HCT116 (cell line): ENCODE results near the gene PDIA3. TPM values are rescaled to one million over a fixed set of nuclear protein-coding genes. Genes with fewer than 3 reads are reported as not detected.

ENCODE experiments used
- ATAC-seq: fragments of 200-7000 bp; cut with Tn5 transposase; 2 replicates; pipeline ENCODE4 v1.9.1; 2020; ENCODE audit warnings: mild to moderate bottlenecking, moderate library complexity
- BruUV-seq: library from RNA; stranded (reverse); fragments of 400-500 nt; replicated peaks from 2 replicates; lab custom pipeline; 2021; lab: Mats Ljungman, UMichigan
- CTCF ChIA-PET: fragments of 300-600 bp; sonication (Branson Sonifier 250); formaldehyde crosslinking; loops from one replicate; lab custom pipeline; 2021; ENCODE audit warnings: antibody characterized with exemption; lab: Charles Lee
- POLR2A ChIA-PET: fragments of 300-600, 350-600 bp; sonication (Branson Sonifier 250); formaldehyde crosslinking; loops from one replicate; lab custom pipeline; 2021; ENCODE audit warnings: antibody characterized with exemption; lab: Charles Lee
- RAD21 ChIA-PET, 2 experiments: fragments of 300-600 bp; sonication (Branson Sonifier 250); formaldehyde crosslinking; loops; one replicate each; lab custom pipeline; 2023; ENCODE audit warnings: low total read pairs in 2 of 2; ENCODE audit not compliant: uncharacterized antibody in 2 of 2, unreplicated experiment in 2 of 2, low non-redundant PET in 1 of 2; lab: Charles Lee
- DNase-seq: peaks from one replicate; pipeline ENCODE4 v3.0.0-alpha.2; 2010; ENCODE audit warnings: low read depth, low spot score
- H2AFZ ChIP-seq: fragments of 200-600 bp; shearing (Covaris generic), sonication (generic); 2 replicates; pipeline ENCODE4 v1.6.1; 2017; ENCODE audit warnings: low read depth, mixed run types, mixed read lengths, antibody characterized with exemption, low read length; ENCODE audit not compliant: poor library complexity, severe bottlenecking
- H3K27ac ChIP-seq: 2 replicates; pipeline ENCODE4 v1.5.1; 2012; ENCODE audit warnings: low read depth, low read length
- H3K27me3 ChIP-seq: fragments of 200-600 bp; sonication (generic); 2 replicates; pipeline ENCODE4 v1.6.1; 2016; ENCODE audit warnings: mixed run types, low read length, mixed read lengths; ENCODE audit not compliant: insufficient read depth
- H3K36me3 ChIP-seq, 2 experiments: fragments of 200-500 bp in 1 of 2; fragments of 200-600 bp in 1 of 2; sonication (Bioruptor generic) in 1 of 2; sonication (generic) in 1 of 2; 2 replicates each; pipeline versions ENCODE4 v1.5.1 to v1.6.1; 2014 to 2016; ENCODE audit warnings: low read length in 2 of 2, inconsistent platforms in 1 of 2, mixed read lengths in 1 of 2, mixed run types in 1 of 2; ENCODE audit not compliant: insufficient read depth in 2 of 2, control insufficient read depth in 1 of 2
- H3K4me1 ChIP-seq, 2 experiments: fragments of 200-600 bp in 1 of 2; sonication (generic) in 1 of 2; 2 replicates each; pipeline versions ENCODE4 v1.5.1 to v1.6.1; 2012 to 2017; ENCODE audit warnings: low read length in 2 of 2, inconsistent platforms in 1 of 2, mild to moderate bottlenecking in 1 of 2, mixed read lengths in 1 of 2, mixed run types in 1 of 2, moderate library complexity in 1 of 2; ENCODE audit not compliant: insufficient read depth in 2 of 2, control insufficient read depth in 1 of 2
- H3K4me2 ChIP-seq: fragments of 200-600 bp; sonication (generic); 2 replicates; pipeline ENCODE4 v1.6.1; 2017; ENCODE audit warnings: mixed run types, low read length, mixed read lengths
- H3K4me3 ChIP-seq, 2 experiments: fragments of 200-600 bp in 1 of 2; sonication (generic) in 1 of 2; replicated peaks in 1 of 2; 2 replicates each; pipeline ENCODE4 v1.5.1; 2011 to 2016; ENCODE audit warnings: low read length in 2 of 2, control low read depth in 1 of 2, low read depth in 1 of 2, mild to moderate bottlenecking in 1 of 2, mixed read lengths in 1 of 2, mixed run types in 1 of 2
- H3K79me2 ChIP-seq: fragments of 200-600 bp; sonication (generic); 2 replicates; pipeline ENCODE4 v1.6.1; 2017; ENCODE audit warnings: mild to moderate bottlenecking, mixed run types, low read length, moderate library complexity, mixed read lengths; ENCODE audit not compliant: insufficient read depth
- H3K9ac ChIP-seq: fragments of 200-600 bp; sonication (generic); 2 replicates; pipeline ENCODE4 v1.6.1; 2016; ENCODE audit warnings: low read length, mixed read lengths
- H3K9me2 ChIP-seq: fragments of 200-600 bp; sonication (generic), shearing (Covaris generic); 2 replicates; pipeline ENCODE4 v1.6.1; 2017; ENCODE audit warnings: mixed run types, mild to moderate bottlenecking, moderate library complexity; ENCODE audit not compliant: insufficient read depth
- H3K9me3 ChIP-seq, 2 experiments: fragments of 200-500 bp in 1 of 2; fragments of 200-600 bp in 1 of 2; sonication (Bioruptor generic) in 1 of 2; sonication (generic) in 1 of 2; 2 replicates each; pipeline ENCODE4 v1.6.1; 2014 to 2017; ENCODE audit warnings: low read length in 2 of 2, mixed read lengths in 2 of 2, inconsistent platforms in 1 of 2, low read depth in 1 of 2, mild to moderate bottlenecking in 1 of 2, mixed run types in 1 of 2, moderate library complexity in 1 of 2; ENCODE audit not compliant: control insufficient read depth in 1 of 2, insufficient read depth in 1 of 2
- H4K20me1 ChIP-seq: fragments of 200-600 bp; sonication (generic), shearing (Covaris generic); 2 replicates; pipeline ENCODE4 v1.6.1; 2017; ENCODE audit warnings: mixed run types, mild to moderate bottlenecking, moderate library complexity; ENCODE audit not compliant: insufficient read depth
- CBX3 ChIP-seq: IDR thresholded peaks from 2 replicates; pipeline ENCODE4 v1.6.1; 2012; ENCODE audit warnings: low read depth
- CTCF ChIP-seq, 3 experiments: fragments of 200-600 bp in 1 of 3; sonication (generic) in 1 of 3; IDR thresholded peaks in 2 of 3; conservative IDR thresholded peaks in 1 of 3; 2 replicates each; pipeline ENCODE4 v1.5.1; 2012 to 2017; ENCODE audit warnings: low read depth in 2 of 3, low read length in 2 of 3, antibody characterized with exemption in 1 of 3, borderline replicate concordance in 1 of 3, control low read depth in 1 of 3, mild to moderate bottlenecking in 1 of 3, mixed read lengths in 1 of 3, mixed run types in 1 of 3, moderate library complexity in 1 of 3; ENCODE audit not compliant: insufficient read depth in 1 of 3
- EGR1 ChIP-seq: IDR thresholded peaks from 2 replicates; pipeline ENCODE4 v1.6.1; 2012; ENCODE audit warnings: low read depth
- ELF1 ChIP-seq: IDR thresholded peaks from 2 replicates; pipeline ENCODE4 v1.6.1; 2012; ENCODE audit warnings: low read depth, borderline replicate concordance
- MAX ChIP-seq: IDR thresholded peaks from 2 replicates; pipeline ENCODE4 v1.6.1; 2012
- RAD21 ChIP-seq: IDR thresholded peaks from 2 replicates; pipeline ENCODE4 v1.6.1; 2012; ENCODE audit warnings: low read depth, mild to moderate bottlenecking
- SIN3A ChIP-seq: IDR thresholded peaks from 2 replicates; pipeline ENCODE4 v1.6.1; 2012; ENCODE audit warnings: low read depth
- ZFX ChIP-seq: fragments of 450-650 bp; IDR thresholded peaks from 2 replicates; pipeline ENCODE4 v1.6.1; 2017
- intact Hi-C: fragments of 100-400 bp; cut with micrococcal nuclease; formaldehyde crosslinking; loops from 2 replicates; pipeline ENCODE4 v1.10.0; 2022
- total RNA-seq: library from RNA; stranded (reverse); gene quantifications from one replicate; pipeline ENCODE4 v1.2.1, GENCODE V29; 2021; ENCODE audit not compliant: unreplicated experiment

Gene PDIA3
- total RNA-seq, 1 experiment from 2014 or later: 435 TPM

DNA sequence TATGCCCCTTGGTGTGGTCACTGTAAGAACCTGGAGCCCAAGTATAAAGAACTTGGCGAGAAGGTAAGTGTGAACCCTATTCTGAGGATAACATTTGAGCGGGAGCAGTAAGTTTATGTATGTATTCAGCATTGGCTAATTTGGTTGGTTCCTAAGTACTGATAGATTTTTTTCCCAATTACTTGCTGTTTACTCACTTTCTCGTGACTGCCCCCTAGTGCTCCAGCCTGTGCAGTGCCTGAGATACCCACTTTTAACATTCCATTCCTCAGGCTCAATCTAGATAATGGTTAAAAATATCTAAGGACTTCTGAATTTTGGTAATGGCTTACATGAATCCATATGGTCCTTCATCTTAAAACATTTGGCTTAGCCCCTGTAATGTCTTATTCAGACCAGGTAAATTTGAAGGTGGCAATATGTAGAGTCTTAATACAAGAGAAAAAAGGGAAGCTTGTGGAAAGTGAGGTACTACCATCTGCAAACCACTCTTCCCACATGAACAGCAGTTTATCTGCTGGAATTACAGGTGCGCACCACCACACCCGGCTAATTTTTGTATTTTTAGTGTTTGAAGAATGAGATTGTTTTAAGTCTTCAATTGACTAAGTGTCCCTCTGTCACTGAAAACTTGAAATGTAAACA, 23.5 kb downstream of the PDIA3 start:
- no peak overlapping the region for H3K27ac ChIP-seq
- intact Hi-C loops: loop anchor here (10.0 kb wide), 1 partner anchor 325 kb away; no protein-coding TSS in a partner anchor
- BruUV-seq: no TSS peak
- no peak for TF ChIP-seq ELF1
- peak; percentile 40 to 91 (median 89); a peak in 5 of 6 replicates for TF ChIP-seq CTCF (IDR thresholded peaks at IDR 0.05 in 2 of 3, conservative IDR thresholded peaks at IDR 0.05 in 1 of 3; ENCODE audit: borderline replicate concordance in 1 of 3, insufficient read depth in 1 of 3, low read depth in 2 of 3, low read length in 2 of 3)
- TF ChIP-seq SIN3A: no peak
- TF ChIP-seq RAD21: peak; percentile 55
- TF ChIP-seq, all 23 proteins: peak for 2
- peaks cover 3% of the 10 kb centered on the region; the same call in 1 of the 2 replicates for H3K79me2 ChIP-seq
- ATAC-seq (peak; percentile 85), DNase-seq (no peak)
- H3K9me3 ChIP-seq: no peaks in the 10 kb centered on the region
- ChIA-PET POLR2A (interaction anchor here (1.5 kb wide), 1 partner anchor 16 kb away, joined by 3 read pairs; no protein-coding TSS in a partner anchor), CTCF (no interaction called here), RAD21 (no interaction called here)
- H3K4me3 ChIP-seq: no peak overlapping the region
- H2AFZ ChIP-seq: no peak overlapping the region
- H3K27me3 ChIP-seq: no peaks in the 10 kb centered on the region
- H4K20me1 ChIP-seq: peaks cover 11% of the 10 kb centered on the region; the same call in 1 of the 2 replicates
- no peak overlapping the region for H3K4me2 ChIP-seq
- H3K9ac ChIP-seq: no peak overlapping the region
- H3K9me2 ChIP-seq: no peaks in the 10 kb centered on the region
- H3K36me3 ChIP-seq: peaks cover 63 to 65% of the 10 kb centered on the region in 2 experiments
- H3K4me1 ChIP-seq: peaks cover under 1 to 4% of the 10 kb centered on the region in 2 experiments

- CTCF ChIA-PET: no interaction called here
Observed at GRCh38 chr15:43771816-43772215, 25.6 kb downstream of the PDIA3 start.

More at GRCh38 chr15:43771816-43772215, 25.6 kb downstream of the PDIA3 start:
- BruUV-seq: no TSS peak
- H3K4me1 ChIP-seq: peaks cover 9 to 17% of the 10 kb centered on the region in 2 experiments
- H3K9me2 ChIP-seq: no peaks in the 10 kb centered on the region
- peaks cover 11% of the 10 kb centered on the region; the same call in 1 of the 2 replicates for H4K20me1 ChIP-seq
- no peaks in the 10 kb centered on the region for H3K27me3 ChIP-seq
- intact Hi-C loops: loop anchor here (10.0 kb wide), 1 partner anchor 327 kb away; no protein-coding TSS in a partner anchor
- H3K27ac ChIP-seq: no peak overlapping the region
- H2AFZ ChIP-seq: no peak overlapping the region
- H3K9me3 ChIP-seq: no peaks in the 10 kb centered on the region
- ChIA-PET POLR2A (interaction anchor here (1.1 kb wide), 1 partner anchor 15 kb away, joined by 3 read pairs; no protein-coding TSS in a partner anchor), RAD21 (interaction anchor here in 1 of 2 experiments (0.8 kb wide), 1 partner anchor 26 kb away, joined by 5 read pairs; the partner anchor contains the start of gene PDIA3)
- peaks cover 43 to 47% of the 10 kb centered on the region in 2 experiments for H3K36me3 ChIP-seq
- no peak overlapping the region for H3K4me2 ChIP-seq
- DNase-seq (no peak), ATAC-seq (no peak)
- H3K9ac ChIP-seq: no peak overlapping the region
- no peaks in the 10 kb centered on the region; the same call in 1 of the 2 replicates for H3K79me2 ChIP-seq
- H3K4me3 ChIP-seq: no peak overlapping the region
- no peak for TF ChIP-seq MAX
- TF ChIP-seq EGR1: no peak
- no peak for TF ChIP-seq ZFX
- no peak for TF ChIP-seq CBX3
- TF ChIP-seq ELF1: no peak
